SKM-1 (cell line): Measurements from ENCODE around the gene NAA38.

Experiments
- DNase-seq: peaks from one replicate; lab custom pipeline; 2025; ENCODE audit not compliant: unreplicated experiment; lab: John Stamatoyannopoulos, UW

NAA38 gene

GRCh38 chr17:7852919-7853690, 4.3 kb downstream of the NAA38 start:
- DNase-seq = no peak

- DNase-seq = no peak
These were observed 5.1 kb downstream of the NAA38 start for GRCh38 chr17:7852262-7852670.

- peak; percentile 39 for DNase-seq
These were observed 5.7 kb downstream of the NAA38 start for GRCh38 chr17:7851438-7852261.

- no peak for DNase-seq
These were observed 6.5 kb downstream of the NAA38 start for GRCh38 chr17:7850701-7851437.

- DNase-seq = no peak
These were observed 7.4 kb downstream of the NAA38 start for GRCh38 chr17:7849751-7850504.

- DNase-seq = no peak
These were observed 8.1 kb downstream of the NAA38 start for GRCh38 chr17:7849130-7849750.

- DNase-seq = no peak
These were observed 8.6 kb downstream of the NAA38 start for GRCh38 chr17:7848739-7849129.

- no peak for DNase-seq
These were observed 9.2 kb downstream of the NAA38 start for GRCh38 chr17:7848131-7848579.

GRCh38 chr17:7846765-7847661, 10.3 kb downstream of the NAA38 start:
- DNase-seq = no peak

GRCh38 chr17:7846063-7846735, 11.2 kb downstream of the NAA38 start:
- DNase-seq = no peak

- no peak for DNase-seq
These were observed 11.8 kb downstream of the NAA38 start for GRCh38 chr17:7845359-7846062.

- peak; percentile 72 for DNase-seq
These were observed 12.8 kb downstream of the NAA38 start for GRCh38 chr17:7844292-7845154.

- DNase-seq = no peak
These were observed 13.6 kb downstream of the NAA38 start for GRCh38 chr17:7843536-7844291.

- no peak for DNase-seq
These were observed 14.2 kb downstream of the NAA38 start for GRCh38 chr17:7843257-7843535.

GRCh38 chr17:7842380-7843256, 14.7 kb downstream of the NAA38 start:
- peak; percentile 42 for DNase-seq

- DNase-seq = no peak
These were observed 15.4 kb downstream of the NAA38 start for GRCh38 chr17:7841915-7842379.
